NCI-H524 (cell line): ENCODE data around the gene IMPDH1.
A peak's percentile ranks its signal among the peaks of the same experiment; 100 is the strongest.

Experiments
- DNase-seq, 2 experiments: peaks; one replicate each; lab custom pipeline; 2025; lab: John Stamatoyannopoulos, UW

IMPDH1 gene

DNA sequence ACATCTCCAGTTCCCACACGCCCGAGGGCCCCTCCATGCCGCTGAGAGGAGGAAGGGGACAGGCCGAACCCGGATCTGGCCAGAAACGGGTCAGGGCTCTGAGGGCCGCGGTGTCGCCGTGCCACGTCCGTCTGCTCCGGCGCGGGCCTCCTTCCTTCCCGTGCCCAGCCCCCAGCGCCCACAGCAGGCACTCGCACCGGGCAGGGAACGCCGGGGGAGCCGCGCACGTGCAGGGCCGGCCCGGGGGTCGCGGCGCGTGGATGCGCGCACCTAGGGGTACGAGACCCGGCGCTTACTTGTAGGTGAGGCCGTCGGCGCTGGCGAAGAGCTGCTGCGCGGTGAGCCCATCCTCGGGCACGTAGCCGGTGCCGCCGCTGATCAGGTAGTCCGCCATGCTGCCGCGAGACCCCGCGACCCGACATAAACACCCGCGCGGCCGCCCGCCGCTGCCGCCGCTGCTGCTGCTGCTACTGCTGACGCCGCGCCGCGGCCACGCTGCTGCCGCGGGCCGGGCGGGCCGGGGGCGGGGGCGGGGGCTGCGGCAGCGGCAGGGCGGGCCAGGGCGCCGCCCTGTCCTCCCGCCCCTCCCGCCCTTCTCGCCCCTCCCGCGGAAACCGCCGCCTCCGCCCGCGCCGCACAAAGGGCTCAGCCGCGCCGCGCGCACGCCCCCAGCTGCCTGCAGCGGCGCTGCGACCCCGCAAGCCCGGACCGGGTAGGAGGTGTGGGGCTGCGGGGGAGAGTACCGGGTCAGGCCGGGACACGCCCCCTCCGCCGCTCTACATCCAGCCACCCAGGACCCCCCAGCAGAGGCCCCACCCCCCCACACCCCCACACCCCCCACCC is 4.1 kb downstream of the IMPDH1 start:
- peak in 1 of 2 experiments; percentile 63 for DNase-seq

DNA sequence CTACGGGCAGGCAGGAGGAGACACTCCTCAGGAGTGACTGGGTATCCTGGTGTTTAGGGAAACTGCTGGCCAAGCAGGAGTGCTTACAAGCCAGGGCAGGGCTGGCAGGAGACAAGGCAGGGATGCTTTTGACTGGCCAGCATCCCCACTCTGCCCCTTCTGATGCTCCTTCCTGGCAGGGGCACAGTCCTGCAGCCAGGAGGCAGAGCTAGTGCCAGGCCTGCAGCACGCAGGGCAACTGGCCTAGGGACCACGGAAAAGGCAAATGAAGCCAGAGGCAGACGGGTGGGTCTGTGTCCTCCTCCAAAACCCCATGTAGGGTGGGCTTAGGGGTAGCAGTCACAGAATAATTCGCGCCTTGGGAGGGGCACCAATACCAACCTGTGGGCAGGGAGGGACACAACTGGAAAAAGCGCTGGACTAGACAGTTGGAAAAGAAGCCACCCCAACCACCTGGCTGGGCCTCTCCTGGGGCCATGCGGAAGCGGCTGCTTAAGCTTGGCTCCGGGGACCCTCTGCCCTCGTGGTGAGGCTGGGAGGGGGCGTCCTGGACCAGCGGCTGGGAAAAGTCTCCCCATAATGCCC is 4.8 kb downstream of the IMPDH1 start:
- DNase-seq: peak in 1 of 2 experiments; percentile 35

GRCh38 chr7:128404143-128404681 is 5.6 kb downstream of the IMPDH1 start:
- DNase-seq: no peak

- no peak for DNase-seq
These were observed 6.1 kb downstream of the IMPDH1 start for GRCh38 chr7:128403676-128404075.

DNA sequence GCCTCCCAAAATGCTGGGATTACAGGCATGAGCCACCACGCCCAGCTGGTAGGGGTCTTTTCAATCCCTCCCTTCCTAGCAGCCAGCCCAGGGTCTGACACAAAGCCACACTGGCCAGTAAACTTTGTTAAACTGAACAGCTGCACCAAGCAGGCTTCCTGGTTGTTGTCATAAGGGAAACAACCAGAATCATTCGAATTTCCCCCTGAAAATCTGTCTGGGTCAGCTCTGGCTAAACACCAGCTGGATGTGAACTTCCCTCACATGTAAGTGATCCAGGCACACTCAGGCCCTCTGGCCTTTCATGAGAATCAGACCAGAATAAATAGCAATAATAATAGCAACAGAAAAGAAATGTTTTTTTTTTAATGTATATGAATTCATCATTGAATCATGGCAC is 7.4 kb downstream of the IMPDH1 start:
- no peak for DNase-seq

DNA sequence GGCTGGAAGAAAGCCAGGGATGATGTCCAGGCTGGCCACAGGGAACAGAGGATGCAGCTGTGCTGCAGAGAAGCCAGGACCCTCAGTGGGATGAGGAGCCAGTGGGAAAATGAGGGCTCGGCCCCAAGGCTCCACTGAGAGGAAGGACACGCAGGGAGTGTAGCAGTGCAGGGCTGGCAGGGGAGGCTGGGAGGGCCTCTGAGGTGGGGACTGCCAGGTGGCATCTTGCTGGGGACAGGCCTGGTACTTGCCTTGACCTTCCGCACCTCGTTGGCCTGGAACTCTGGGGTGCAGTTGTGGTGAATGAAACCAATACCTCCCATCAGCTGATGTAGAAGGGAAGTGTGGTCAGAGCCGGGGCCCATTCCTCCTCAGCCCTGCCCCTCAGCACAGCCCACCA is 9.2 kb downstream of the IMPDH1 start:
- no peak for DNase-seq

DNA sequence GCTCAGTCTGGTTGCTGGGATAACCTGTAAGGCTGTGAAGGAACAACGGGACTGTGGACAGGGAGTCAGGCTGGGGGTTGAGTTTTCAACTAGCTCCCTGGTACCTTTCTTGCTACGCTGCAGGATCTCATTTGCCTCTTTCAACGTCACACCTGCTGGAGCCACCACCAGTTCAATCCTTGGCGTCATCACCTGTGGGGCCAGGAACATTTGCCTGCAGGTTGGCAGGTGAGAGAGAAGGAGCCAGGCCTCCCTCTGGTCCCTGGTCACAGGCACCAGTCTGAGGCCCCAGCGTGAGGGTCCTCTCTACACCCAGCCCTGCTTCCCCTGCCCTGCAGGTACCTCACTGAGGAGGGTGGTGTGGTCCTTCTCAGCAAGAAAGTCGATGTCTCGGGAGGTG is 9.8 kb downstream of the IMPDH1 start:
- no peak for DNase-seq

DNA sequence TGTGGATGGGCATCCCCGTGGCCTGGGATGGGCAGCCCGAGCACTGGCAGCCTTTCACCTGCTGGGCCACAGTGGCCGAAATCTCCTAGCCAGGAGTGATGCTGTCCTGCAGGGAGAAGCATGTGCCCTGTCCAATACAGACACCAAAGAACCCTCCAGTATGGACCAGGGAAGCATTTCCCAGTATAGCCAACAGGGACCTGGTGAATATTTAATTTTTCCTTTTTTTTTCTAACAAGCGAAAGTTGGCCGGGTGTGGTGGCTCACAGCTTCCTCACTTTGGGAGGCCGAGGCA is 11.0 kb downstream of the IMPDH1 start:
- no peak for DNase-seq

GRCh38 chr7:128398016-128398840 is 11.6 kb downstream of the IMPDH1 start:
- peak in 1 of 2 experiments; percentile 46 for DNase-seq

GRCh38 chr7:128396357-128396756 is 13.4 kb downstream of the IMPDH1 start:
- no peak for DNase-seq

- no peak for DNase-seq
These were observed 14.0 kb downstream of the IMPDH1 start for GRCh38 chr7:128395748-128396147.

DNA sequence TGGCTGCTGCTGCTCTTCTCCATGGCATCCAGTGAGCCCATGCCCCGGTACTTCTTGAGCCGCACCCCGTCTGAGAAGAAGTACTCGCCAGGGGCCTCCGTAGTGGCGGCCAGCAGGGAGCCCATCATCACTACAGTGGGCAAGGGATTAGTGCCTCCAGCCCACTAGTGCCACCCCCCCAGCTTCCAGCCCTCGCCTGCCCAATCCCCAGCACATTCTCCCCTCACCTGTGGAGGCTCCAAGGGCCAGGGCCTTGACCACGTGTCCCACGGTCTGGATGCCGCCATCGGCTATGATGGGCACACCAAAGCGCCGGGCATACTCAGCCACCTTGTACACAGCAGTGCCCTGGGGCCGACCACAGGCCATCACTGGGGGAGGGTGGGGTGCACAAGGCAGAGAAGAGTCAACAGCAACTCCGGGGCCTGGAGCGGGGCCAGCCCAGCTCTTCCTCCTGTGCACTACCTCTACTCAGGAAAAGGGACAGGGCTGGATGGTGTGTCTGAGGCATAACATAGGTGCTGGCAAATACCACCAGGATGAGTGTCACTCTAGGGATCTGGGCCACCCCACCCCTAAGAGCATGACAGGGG is 14.8 kb downstream of the IMPDH1 start:
- DNase-seq: no peak

DNA sequence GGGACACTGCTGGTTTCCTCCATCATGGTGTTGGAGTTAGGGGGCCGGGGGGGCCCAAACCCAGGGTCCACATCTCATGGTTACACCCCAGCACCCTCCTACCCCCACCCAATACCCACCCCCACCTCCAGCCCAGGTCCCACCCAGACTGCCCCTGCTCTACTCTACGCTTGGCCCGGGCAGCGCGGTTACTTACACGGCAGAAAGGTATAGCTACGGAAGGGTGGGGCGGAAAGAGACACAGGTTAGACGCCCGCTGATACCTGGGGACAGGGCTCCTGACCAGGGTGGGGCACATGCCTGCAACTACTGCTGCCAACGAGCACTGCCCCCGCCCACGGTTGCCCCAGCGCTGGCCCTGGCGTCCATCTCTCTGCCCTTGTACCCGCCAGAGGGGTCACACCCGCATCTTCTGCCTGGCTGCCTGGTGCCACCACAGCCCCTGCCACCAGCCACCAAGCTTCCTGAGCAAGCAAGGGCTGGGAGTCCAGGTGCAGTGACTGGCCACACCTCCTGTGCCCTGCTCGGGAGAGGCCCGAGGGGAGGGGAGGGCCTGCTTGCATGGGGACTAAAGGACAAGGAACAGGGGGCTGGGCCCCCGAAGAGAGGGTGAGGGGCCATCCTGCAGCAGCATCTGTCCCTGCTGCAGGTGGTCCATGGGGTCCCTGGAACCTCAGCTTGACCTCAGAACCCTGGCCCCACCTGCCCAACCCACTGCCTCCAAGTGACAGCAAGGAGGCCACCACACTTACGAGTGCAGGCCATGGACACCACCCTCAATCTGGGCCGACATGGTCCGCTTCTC is 16.1 kb downstream of the IMPDH1 start:
- DNase-seq: no peak

GRCh38 chr7:128392446-128393327 is 17.1 kb downstream of the IMPDH1 start:
- DNase-seq: no peak

DNA sequence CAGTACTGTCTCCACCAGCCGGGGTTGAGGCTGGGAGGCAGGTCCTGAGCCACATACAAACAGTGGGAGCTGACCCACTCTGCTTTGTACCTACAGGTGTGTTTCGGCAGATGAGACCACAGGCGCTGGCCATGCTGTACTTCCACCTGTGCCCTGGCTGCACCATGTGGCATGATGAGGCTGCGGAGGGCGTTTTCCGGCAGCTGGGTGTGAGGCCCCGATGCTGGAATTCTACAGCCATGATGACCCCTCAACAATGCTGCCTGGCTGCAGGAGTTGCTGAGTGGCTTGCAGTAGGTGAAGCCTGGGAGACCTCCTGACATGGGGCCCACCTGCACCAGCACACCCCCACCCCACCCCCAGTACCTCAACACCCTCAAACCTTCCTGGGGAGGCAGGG is 18.0 kb downstream of the IMPDH1 start:
- no peak for DNase-seq

DNA sequence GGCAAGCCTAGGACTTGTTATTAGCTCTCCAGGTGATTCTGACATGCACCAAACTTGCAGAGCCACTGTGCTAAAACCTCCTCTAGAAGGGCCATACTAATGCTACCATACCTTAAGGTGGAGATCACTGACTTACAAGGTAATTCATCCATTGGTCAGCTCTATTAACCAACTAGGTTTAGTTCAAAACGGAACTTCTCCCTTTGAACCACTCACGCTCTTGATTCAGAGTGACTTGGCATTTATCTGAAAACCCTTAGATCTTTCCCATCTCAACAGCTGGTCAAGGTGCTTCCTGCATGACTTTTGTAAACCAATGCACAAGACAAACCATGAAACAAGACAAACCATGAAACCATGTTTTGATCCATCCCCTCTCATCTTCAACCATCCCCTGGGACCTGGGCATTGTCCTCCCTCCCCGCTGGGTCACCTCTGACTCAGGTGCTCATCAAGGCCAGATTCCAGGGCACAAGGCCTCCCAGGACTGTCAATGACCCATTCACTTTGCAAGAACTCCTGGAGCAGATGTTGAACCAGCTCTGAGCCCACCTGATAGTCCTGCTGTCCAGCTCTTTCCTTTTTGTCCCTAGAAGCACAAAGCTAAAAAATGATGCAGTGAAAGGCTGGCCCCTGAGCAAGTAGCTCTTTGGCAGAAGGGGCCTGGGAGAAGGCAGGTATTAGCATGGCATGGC is 18.8 kb downstream of the IMPDH1 start:
- DNase-seq: no peak

GRCh38 chr7:128389618-128390329 is 20.0 kb downstream of the IMPDH1 start:
- peak in 1 of 2 experiments; percentile 28 for DNase-seq

GRCh38 chr7:128389085-128389617 is 20.6 kb downstream of the IMPDH1 start:
- DNase-seq: no peak

GRCh38 chr7:128388145-128388485 is 21.7 kb downstream of the IMPDH1 start:
- no peak for DNase-seq
